Progenitor cell of endocrine pancreas (in vitro differentiated cells): ENCODE results near the gene STT3B. TPM values are rescaled to one million over a fixed set of nuclear protein-coding genes. Genes with fewer than 3 reads are reported as not detected.

Experiments
- DNase-seq: peaks from one replicate; pipeline ENCODE4 v3.0.0; 2021; ENCODE audit warnings: low spot score; ENCODE audit not compliant: unreplicated experiment
- H3K27ac Mint-ChIP-seq: 2 replicates; pipeline ENCODE4 v1.8.0; 2021; ENCODE audit warnings: mild to moderate bottlenecking, moderate library complexity, mixed read lengths
- H3K27me3 Mint-ChIP-seq: 2 replicates; pipeline ENCODE4 v1.8.0; 2021; ENCODE audit warnings: mixed read lengths
- H3K36me3 Mint-ChIP-seq: 2 replicates; pipeline ENCODE4 v1.8.0; 2022; ENCODE audit warnings: mixed read lengths; ENCODE audit not compliant: insufficient read depth
- H3K4me1 Mint-ChIP-seq: 2 replicates; pipeline ENCODE4 v1.8.0; 2021; ENCODE audit warnings: low read depth, mixed read lengths
- H3K4me3 Mint-ChIP-seq: 2 replicates; pipeline ENCODE4 v1.8.0; 2021; ENCODE audit warnings: low read depth, mild to moderate bottlenecking, moderate library complexity, mixed read lengths
- H3K9me3 Mint-ChIP-seq: 2 replicates; pipeline ENCODE4 v1.8.0; 2021; ENCODE audit warnings: low read depth, mixed read lengths
- CTCF ChIP-seq: fragments of 200-600 bp; sonication (generic); IDR thresholded peaks from one replicate; pipeline ENCODE4 v1.5.0; 2021; ENCODE audit warnings: antibody characterized with exemption, mild to moderate bottlenecking; ENCODE audit not compliant: unreplicated experiment
- total RNA-seq: library from RNA; stranded (reverse); gene quantifications from 2 replicates; pipeline ENCODE4 v1.2.1, GENCODE V29; 2021

The STT3B gene
- total RNA-seq, 1 donor from 2014 or later, result 154 TPM

- Mint-ChIP-seq H3K4me1 (peaks cover 22% of the 10 kb centered on the region), H3K9me3 (peaks cover 3% of the 10 kb centered on the region), H3K27ac (no peak overlapping the region), H3K36me3 (no peaks in the 10 kb centered on the region), H3K4me3 (no peak overlapping the region), H3K27me3 (no peaks in the 10 kb centered on the region)
- TF ChIP-seq CTCF, result no peak
- DNase-seq, result no peak
These were observed 42.2 kb upstream of the STT3B start for GRCh38 chr3:31490502-31490901.

- Mint-ChIP-seq H3K27ac (no peak overlapping the region), H3K4me3 (no peak overlapping the region), H3K27me3 (no peaks in the 10 kb centered on the region), H3K4me1 (peaks cover 14% of the 10 kb centered on the region), H3K9me3 (peaks cover 3% of the 10 kb centered on the region), H3K36me3 (no peaks in the 10 kb centered on the region)
- no peak for DNase-seq
- TF ChIP-seq CTCF, result no peak
These were observed 41.1 kb upstream of the STT3B start for GRCh38 chr3:31491660-31492059.

- Mint-ChIP-seq H3K27ac (no peak overlapping the region), H3K36me3 (no peaks in the 10 kb centered on the region), H3K27me3 (no peaks in the 10 kb centered on the region), H3K4me3 (no peak overlapping the region), H3K9me3 (peaks cover 3% of the 10 kb centered on the region), H3K4me1 (peaks cover 3% of the 10 kb centered on the region)
- DNase-seq, result no peak
- no peak for TF ChIP-seq CTCF
These were observed 39.6 kb upstream of the STT3B start for GRCh38 chr3:31493149-31493548.

- Mint-ChIP-seq H3K9me3 (peaks cover 3% of the 10 kb centered on the region), H3K27ac (no peak overlapping the region), H3K4me3 (no peak overlapping the region), H3K27me3 (peaks cover 3% of the 10 kb centered on the region), H3K4me1 (no peaks in the 10 kb centered on the region), H3K36me3 (no peaks in the 10 kb centered on the region)
- DNase-seq, result no peak
- TF ChIP-seq CTCF, result no peak
These were observed 36.6 kb upstream of the STT3B start for GRCh38 chr3:31495971-31496665.

GRCh38 chr3:31498791-31499190, 33.9 kb upstream of the STT3B start:
- DNase-seq, result no peak
- Mint-ChIP-seq H3K27me3 (peaks cover 3% of the 10 kb centered on the region), H3K9me3 (no peaks in the 10 kb centered on the region), H3K27ac (no peak overlapping the region), H3K4me3 (no peak overlapping the region), H3K36me3 (no peaks in the 10 kb centered on the region), H3K4me1 (no peaks in the 10 kb centered on the region)
- TF ChIP-seq CTCF, result no peak
